ENCODE results near the gene CNTN2. TPM values are rescaled to one million over a fixed set of nuclear protein-coding genes. Genes with fewer than 3 reads are reported as not detected.

CNTN2 gene
- total RNA-seq, 2 donors from 2014 or later = 0.13 TPM; not detected in 1

DNA sequence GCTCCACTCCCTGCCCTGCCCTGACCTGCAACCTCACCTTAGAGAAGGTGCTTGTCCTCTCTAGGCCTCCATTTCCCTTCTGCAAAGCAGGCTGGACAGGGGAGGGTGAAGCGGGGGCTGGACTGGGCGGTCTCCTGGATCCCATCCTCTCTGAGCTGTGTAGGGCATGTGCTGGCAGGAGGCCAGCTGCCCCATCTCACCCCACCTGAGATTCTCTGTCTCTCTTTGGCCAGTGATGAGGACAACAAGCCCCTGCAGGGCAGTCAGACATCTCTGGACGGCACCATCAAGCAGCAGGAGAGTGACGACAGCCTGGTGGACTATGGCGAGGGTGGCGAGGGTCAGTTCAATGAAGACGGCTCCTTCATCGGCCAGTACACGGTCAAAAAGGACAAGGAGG, 26.9 kb upstream of the CNTN2 start:
- Mint-ChIP-seq H3K36me3 (ENCODE audit: low read depth) (peaks cover 3% of the 10 kb centered on the region), H3K9me3 (no peaks in the 10 kb centered on the region), H3K4me1 (peaks cover 33% of the 10 kb centered on the region), H3K27ac (no peak overlapping the region), H3K27me3 (ENCODE audit: insufficient read depth) (peaks cover 2% of the 10 kb centered on the region), H3K4me3 (no peak overlapping the region)
- no peak overlapping the region for H3K27ac ChIP-seq (ENCODE audit: low read depth, low read length)
- H3K4me3 ChIP-seq (ENCODE audit: low read length) = no peak overlapping the region
- 94% methylated on average over 8 to 9 of the region's 9 CpGs for WGBS, 2 experiments (ENCODE audit: insufficient coverage in 1 of 2, insufficient read length in 1 of 2)
- TF ChIP-seq, protein P1, sequence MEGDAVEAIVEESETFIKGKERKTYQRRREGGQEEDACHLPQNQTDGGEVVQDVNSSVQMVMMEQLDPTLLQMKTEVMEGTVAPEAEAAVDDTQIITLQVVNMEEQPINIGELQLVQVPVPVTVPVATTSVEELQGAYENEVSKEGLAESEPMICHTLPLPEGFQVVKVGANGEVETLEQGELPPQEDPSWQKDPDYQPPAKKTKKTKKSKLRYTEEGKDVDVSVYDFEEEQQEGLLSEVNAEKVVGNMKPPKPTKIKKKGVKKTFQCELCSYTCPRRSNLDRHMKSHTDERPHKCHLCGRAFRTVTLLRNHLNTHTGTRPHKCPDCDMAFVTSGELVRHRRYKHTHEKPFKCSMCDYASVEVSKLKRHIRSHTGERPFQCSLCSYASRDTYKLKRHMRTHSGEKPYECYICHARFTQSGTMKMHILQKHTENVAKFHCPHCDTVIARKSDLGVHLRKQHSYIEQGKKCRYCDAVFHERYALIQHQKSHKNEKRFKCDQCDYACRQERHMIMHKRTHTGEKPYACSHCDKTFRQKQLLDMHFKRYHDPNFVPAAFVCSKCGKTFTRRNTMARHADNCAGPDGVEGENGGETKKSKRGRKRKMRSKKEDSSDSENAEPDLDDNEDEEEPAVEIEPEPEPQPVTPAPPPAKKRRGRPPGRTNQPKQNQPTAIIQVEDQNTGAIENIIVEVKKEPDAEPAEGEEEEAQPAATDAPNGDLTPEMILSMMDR (conservative IDR thresholded peaks at IDR 0.05) = no peak
- no peaks in the 10 kb centered on the region for H3K27me3 ChIP-seq (ENCODE audit: control insufficient read depth, insufficient read depth, low read length, poor library complexity, severe bottlenecking)
- no peak for DNase-seq
- H3K36me3 ChIP-seq (ENCODE audit: control insufficient read depth, insufficient read depth, low read length) = no peaks in the 10 kb centered on the region
- H3K9me3 ChIP-seq (ENCODE audit: control insufficient read depth, low read length) = no peaks in the 10 kb centered on the region
- peaks cover 18% of the 10 kb centered on the region for H3K4me1 ChIP-seq (ENCODE audit: control insufficient read depth, insufficient read depth, low read length)
- no peak overlapping the region for H3K9ac ChIP-seq (ENCODE audit: extremely low read depth, low read length, poor library complexity, severe bottlenecking)

DNA sequence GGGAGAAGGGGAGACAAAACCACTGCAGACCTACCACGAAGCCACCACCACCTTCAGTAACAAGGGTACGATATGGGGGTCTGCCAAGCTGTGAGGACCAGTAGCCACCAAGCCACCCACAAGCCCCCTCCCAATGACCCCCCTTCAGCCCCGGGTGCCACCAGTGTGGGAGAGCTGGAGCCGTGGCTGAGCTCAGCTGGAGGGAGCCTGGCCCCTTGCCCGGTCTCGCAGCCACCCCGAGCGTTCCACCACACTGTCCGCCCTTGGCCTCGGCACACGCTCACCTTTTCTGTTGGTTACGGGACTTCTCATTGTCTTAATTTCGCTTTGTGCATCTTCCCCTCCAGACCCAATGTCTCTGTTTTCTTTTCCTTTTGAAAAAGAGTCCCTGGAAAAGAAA, 26.4 kb upstream of the CNTN2 start:
- Mint-ChIP-seq H3K27me3 (ENCODE audit: insufficient read depth) (peaks cover 2% of the 10 kb centered on the region), H3K4me1 (peaks cover 33% of the 10 kb centered on the region), H3K27ac (no peak overlapping the region), H3K9me3 (no peaks in the 10 kb centered on the region), H3K36me3 (ENCODE audit: low read depth) (peaks cover 3% of the 10 kb centered on the region), H3K4me3 (no peak overlapping the region)
- H3K27me3 ChIP-seq (ENCODE audit: control insufficient read depth, insufficient read depth, low read length, poor library complexity, severe bottlenecking) = no peaks in the 10 kb centered on the region
- DNase-seq = no peak
- 73 to 94% methylated on average over 2 to 13 of the region's 13 CpGs for WGBS, 2 experiments (ENCODE audit: insufficient coverage in 1 of 2, insufficient read length in 1 of 2)
- H3K9ac ChIP-seq (ENCODE audit: extremely low read depth, low read length, poor library complexity, severe bottlenecking) = no peak overlapping the region
- TF ChIP-seq, protein P1 (conservative IDR thresholded peaks at IDR 0.05) = no peak
- peaks cover 18% of the 10 kb centered on the region for H3K4me1 ChIP-seq (ENCODE audit: control insufficient read depth, insufficient read depth, low read length)
- H3K36me3 ChIP-seq (ENCODE audit: control insufficient read depth, insufficient read depth, low read length) = no peaks in the 10 kb centered on the region
- no peak overlapping the region for H3K4me3 ChIP-seq (ENCODE audit: low read length)
- H3K9me3 ChIP-seq (ENCODE audit: control insufficient read depth, low read length) = no peaks in the 10 kb centered on the region
- H3K27ac ChIP-seq (ENCODE audit: low read depth, low read length) = no peak overlapping the region

DNA sequence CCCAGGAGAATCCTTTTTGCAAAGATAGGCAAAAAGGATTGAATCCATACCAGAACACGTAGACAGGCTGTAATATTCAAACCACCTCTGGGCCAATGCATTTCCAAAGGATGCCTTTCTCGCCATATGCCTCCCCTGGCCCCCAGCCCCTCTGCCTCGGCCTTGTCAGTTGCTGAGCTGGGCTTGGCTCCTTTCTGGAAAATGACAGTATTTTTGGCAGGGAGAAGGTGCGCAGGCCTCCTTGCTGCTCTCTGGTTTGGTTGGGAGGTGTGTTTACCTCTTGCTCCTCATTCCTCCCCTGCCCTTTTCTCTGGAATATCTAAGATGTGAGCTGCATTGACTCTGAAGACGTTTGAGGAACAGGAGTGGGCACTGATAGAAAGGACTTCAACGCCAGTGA, 26.0 kb upstream of the CNTN2 start:
- no peak overlapping the region for H3K27ac Mint-ChIP-seq
- H3K9me3 Mint-ChIP-seq = no peaks in the 10 kb centered on the region
- H3K36me3 Mint-ChIP-seq (ENCODE audit: low read depth) = peaks cover 3% of the 10 kb centered on the region
- no peak overlapping the region for H3K27ac ChIP-seq (ENCODE audit: low read depth, low read length)
- no peak overlapping the region for H3K4me3 ChIP-seq (ENCODE audit: low read length)
- H3K9me3 ChIP-seq (ENCODE audit: control insufficient read depth, low read length) = no peaks in the 10 kb centered on the region
- H3K4me1 Mint-ChIP-seq = peaks cover 31% of the 10 kb centered on the region
- no peaks in the 10 kb centered on the region for H3K36me3 ChIP-seq (ENCODE audit: control insufficient read depth, insufficient read depth, low read length)
- DNase-seq = no peak
- no peaks in the 10 kb centered on the region for H3K27me3 ChIP-seq (ENCODE audit: control insufficient read depth, insufficient read depth, low read length, poor library complexity, severe bottlenecking)
- TF ChIP-seq, protein P1 (conservative IDR thresholded peaks at IDR 0.05) = no peak
- no peak overlapping the region for H3K4me3 Mint-ChIP-seq
- peaks cover 18% of the 10 kb centered on the region for H3K4me1 ChIP-seq (ENCODE audit: control insufficient read depth, insufficient read depth, low read length)
- H3K27me3 Mint-ChIP-seq (ENCODE audit: insufficient read depth) = peaks cover 2% of the 10 kb centered on the region
- 88 to 94% methylated on average over 4 to 6 of the region's 6 CpGs for WGBS, 2 experiments (ENCODE audit: insufficient coverage in 1 of 2, insufficient read length in 1 of 2)
- H3K9ac ChIP-seq (ENCODE audit: extremely low read depth, low read length, poor library complexity, severe bottlenecking) = no peak overlapping the region

Measured in endodermal cell (in vitro differentiated cells).